HG03354 (cell line): ENCODE results near the gene TUBB4A.

ENCODE experiments used
- ATAC-seq: cut with Tn5 transposase; IDR thresholded peaks from one replicate; pipeline ENCODE4 v1.9.1; 2021; ENCODE audit warnings: mild to moderate bottlenecking; ENCODE audit not compliant: unreplicated experiment, poor library complexity, severe bottlenecking

TUBB4A gene

GRCh38 chr19:6499052-6499790 lies 2.9 kb downstream of the TUBB4A start:
- no peak for ATAC-seq

- ATAC-seq: no peak
Measured at GRCh38 chr19:6498294-6499036, 3.6 kb downstream of the TUBB4A start.

GRCh38 chr19:6495947-6496346 lies 6.2 kb downstream of the TUBB4A start:
- no peak for ATAC-seq

- ATAC-seq: no peak
Measured at GRCh38 chr19:6494438-6495036, 7.6 kb downstream of the TUBB4A start.

GRCh38 chr19:6491802-6492592 lies 10.1 kb downstream of the TUBB4A start:
- no peak for ATAC-seq

- no peak for ATAC-seq
Measured at GRCh38 chr19:6490134-6490533, 12.0 kb downstream of the TUBB4A start.

- ATAC-seq: no peak
Measured at GRCh38 chr19:6489278-6490061, 12.6 kb downstream of the TUBB4A start.

GRCh38 chr19:6484831-6485230 lies 17.3 kb downstream of the TUBB4A start:
- no peak for ATAC-seq

- no peak for ATAC-seq
Measured at GRCh38 chr19:6484230-6484629, 17.9 kb downstream of the TUBB4A start.

- ATAC-seq: no peak
Measured at GRCh38 chr19:6483235-6483634, 18.9 kb downstream of the TUBB4A start.

GRCh38 chr19:6482343-6482686 lies 19.8 kb downstream of the TUBB4A start:
- no peak for ATAC-seq

- ATAC-seq: peak; percentile 72
Measured at GRCh38 chr19:6481541-6482342, 20.4 kb downstream of the TUBB4A start, which contains the start of gene DENND1C. Gene DENND1C, minus strand, starts transcription at chr19:6481787. Its CDS starts 92 bp downstream, at chr19:6481695.

GRCh38 chr19:6480848-6481415 lies 21.2 kb downstream of the TUBB4A start:
- ATAC-seq: peak; percentile 10

- no peak for ATAC-seq
Measured at GRCh38 chr19:6479836-6480398, 22.2 kb downstream of the TUBB4A start.

GRCh38 chr19:6478815-6479214 lies 23.3 kb downstream of the TUBB4A start:
- no peak for ATAC-seq

GRCh38 chr19:6476896-6477431 lies 25.1 kb downstream of the TUBB4A start:
- ATAC-seq: no peak

- no peak for ATAC-seq
Measured at GRCh38 chr19:6476155-6476895, 25.8 kb downstream of the TUBB4A start.
